HG03103 (cell line): ENCODE measurements around the gene SLC35D2.
"Not testable (repeated sequence)": the region's sequence is repeated elsewhere in the genome, so short reads cannot be mapped to it uniquely, and the experiment has no call there.

Experiments used
- ATAC-seq: cut with Tn5 transposase; IDR thresholded peaks from one replicate; pipeline ENCODE4 v1.9.1; 2021; ENCODE audit warnings: low read depth; ENCODE audit not compliant: unreplicated experiment

Gene SLC35D2

DNA sequence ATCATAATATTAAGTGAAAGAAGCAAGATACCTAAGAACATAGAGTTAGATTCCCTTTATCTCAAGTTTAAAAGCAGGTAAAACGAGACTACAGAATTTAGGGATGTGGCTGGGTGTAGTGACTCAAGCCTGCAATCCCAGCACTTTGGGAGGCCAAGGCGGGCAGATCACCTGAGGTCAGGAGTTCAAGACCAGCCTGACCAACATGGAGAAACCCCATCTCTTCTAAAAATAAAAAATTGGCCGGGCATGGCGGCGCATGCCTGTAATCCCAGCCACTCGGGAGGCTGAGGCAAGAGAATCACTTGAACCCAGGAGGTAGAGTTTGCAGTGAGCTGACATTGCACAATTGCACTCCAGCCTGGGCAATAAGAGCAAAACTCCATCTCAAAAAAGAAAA lies 21.4 kb downstream of the SLC35D2 start:
- not testable (repeated sequence) for ATAC-seq

DNA sequence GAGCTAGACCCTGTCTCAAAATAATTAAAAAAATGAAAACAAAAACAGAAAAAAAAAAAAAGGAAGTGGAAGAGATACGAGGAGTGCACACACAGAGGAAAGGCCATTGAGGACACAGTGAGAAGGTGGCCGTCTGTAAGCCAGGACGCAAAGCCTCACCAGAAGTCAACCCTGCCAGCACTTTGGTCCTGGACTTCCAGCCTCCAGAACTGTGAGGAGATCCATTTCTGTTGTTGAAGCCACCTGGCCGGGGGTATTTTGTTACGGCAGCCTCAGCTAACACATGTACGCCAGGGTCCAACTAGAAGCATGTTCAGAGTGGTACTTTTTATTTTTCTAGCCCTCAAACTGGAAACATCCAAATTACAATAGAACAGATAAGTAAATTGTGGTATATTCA lies 21.8 kb downstream of the SLC35D2 start:
- ATAC-seq, result no peak

DNA sequence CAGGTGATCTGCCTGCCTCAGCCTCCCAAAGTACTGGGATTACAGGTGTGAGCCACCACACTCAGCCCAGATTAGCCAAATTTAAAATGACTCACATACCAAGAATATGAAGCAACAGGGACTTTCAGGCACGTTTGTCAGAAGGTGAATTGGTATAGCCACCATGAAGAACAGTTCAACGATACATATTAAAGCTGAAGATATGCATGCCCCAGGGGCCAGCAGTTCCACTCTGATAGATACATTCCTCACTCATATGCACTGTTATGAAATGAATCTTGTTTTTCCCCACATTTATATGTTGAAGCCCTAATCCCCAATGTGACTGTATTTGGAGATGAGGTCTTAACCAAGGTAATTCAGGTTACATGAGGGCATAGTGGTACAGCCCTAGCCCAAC lies 22.5 kb downstream of the SLC35D2 start:
- no peak for ATAC-seq

DNA sequence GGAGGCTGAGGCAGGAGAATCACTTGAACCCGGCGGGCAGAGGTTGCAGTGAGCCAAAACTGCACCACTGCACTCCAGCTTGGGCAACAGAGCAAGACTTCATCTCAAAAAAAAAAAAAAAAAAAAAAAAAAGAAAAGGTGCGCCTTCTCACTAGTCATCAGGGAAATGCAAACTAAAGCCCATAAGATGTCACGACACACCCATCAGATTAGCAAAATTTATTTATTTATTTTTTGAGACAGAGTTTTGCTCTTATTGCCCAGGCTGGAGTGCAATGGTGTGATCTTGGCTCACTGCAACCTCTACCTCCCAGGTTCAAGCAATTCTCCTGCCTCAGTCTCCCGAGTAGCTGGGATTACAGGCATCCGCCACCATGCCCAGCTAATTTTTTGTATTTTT lies 23.0 kb downstream of the SLC35D2 start:
- ATAC-seq, result not testable (repeated sequence)

DNA sequence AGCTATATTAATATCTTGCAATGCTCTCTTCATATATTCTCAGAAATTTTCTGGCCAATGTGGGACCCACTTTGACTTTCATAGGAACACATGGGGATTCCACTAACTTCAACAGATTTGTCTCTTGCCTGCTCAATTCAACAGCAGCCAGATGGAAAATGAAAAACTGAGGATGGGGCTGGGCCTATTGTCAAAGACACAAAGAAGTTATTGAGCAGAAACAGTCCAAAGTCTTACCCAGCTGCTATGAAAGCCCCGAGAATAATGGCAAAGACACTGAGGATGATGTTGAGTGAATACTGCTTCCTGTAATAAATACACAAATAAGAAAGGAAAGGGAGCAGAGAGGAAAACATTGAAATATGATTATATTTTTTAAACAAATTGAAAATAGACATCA lies 32.6 kb downstream of the SLC35D2 start:
- no peak for ATAC-seq

DNA sequence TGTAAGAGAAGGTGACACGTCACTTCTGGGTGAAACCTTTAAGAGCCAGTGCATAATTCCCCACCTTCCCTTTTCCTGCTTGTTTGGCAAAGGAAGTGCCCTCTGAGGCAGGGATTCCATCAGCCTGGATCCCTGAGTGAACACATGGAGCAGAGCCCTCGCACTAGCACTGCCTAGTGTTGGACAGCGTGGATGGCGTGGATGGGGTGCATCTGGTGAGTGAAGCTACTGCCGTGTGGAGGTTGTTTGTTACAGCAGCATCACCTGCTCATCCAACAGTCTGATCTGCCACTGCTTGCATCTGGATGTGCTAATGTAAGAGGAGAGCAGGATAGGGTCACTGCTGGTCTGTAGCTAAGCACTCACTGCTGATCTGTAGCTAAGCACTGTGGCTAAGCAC lies 35.2 kb downstream of the SLC35D2 start:
- no peak for ATAC-seq

DNA sequence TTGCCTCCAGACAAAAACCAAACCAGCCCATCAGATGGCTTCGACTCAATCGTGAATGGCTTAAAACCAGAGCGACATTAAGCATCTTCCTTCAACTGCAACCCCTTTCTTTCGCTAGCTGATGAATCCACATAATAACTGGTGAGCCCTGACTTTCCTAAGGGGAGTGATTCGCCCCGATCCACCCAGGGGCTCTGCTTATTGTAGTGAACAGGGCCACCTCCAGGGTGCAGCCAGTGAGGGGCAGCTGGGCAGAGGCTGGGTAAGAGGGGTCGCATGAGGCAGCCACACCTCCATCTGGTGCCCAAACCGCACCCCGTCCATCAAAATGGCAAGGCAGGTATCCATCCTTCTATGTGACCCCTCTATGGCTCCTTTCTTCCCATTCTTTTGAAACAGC lies 38.0 kb downstream of the SLC35D2 start:
- no peak for ATAC-seq

DNA sequence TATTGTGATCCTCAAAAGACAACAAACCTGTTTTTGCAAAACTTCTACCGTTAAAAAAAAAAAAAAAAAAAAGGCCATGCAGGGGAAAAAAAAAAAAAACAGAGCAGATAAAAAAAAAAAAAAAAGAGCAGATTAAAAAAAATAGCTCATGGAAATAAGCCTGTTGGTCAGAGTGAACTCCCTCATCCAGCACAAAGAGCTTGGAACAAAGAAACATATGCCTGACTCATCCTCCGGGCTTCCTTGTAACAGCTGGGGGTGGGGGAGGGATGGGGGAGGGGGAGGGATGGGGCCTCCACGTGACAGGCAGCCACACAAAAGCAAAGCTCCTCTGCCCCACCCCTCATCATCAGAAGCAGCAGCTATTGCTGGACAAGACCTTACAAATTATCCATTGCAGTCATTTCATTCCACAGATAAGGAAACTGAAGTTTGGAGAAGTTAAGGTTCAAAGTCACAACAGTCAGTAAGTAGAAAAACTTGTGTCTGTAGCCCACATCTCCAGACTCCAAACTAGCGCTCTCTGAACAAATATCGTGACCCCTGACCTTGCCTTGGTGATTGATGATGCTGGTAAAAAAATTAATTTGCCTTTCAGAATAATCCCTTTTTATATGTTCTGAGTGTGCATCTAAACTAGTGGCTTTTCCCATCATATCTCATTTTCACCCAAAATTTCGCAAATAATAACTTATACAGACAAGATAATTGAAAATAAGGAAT lies 38.9 kb downstream of the SLC35D2 start:
- ATAC-seq, result no peak

DNA sequence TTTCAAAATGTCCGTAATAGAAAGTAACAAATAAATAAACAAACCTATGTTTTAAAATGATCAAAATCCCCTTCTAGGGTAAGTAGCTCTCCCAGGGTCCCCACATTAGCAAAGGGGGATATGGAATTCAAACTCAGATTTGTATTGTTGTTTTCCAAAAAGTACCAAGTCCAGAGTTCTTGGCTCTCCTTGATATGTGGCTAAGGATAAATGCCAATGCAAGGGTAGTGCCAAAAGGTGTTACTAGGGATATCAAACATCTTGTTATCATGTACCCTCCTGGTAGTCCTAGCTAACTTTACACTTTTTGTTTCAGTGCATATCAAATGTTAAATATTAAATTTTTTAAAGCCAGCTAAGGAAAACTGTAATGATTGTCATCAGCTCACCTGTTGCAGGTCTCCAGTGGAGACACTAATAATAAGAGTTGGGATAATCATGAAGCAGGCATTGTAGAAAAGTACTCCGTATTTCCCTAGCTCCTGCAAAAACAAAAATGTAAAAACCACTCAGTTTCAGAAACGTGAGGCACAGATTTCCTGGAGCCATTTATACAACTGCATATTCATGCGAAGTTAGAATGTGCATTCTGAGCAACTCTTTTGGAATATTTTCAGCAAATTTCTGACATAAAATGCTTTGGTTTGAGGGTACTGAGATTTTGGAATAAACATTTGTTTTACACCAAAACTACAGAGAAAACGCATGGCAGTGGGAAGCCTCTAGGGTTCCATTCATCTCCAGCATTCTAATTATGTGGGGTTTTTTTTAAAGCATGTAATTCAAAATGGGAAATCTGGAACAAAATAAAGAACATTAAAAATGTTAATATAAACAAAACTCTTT lies 39.8 kb downstream of the SLC35D2 start:
- ATAC-seq, result no peak

DNA sequence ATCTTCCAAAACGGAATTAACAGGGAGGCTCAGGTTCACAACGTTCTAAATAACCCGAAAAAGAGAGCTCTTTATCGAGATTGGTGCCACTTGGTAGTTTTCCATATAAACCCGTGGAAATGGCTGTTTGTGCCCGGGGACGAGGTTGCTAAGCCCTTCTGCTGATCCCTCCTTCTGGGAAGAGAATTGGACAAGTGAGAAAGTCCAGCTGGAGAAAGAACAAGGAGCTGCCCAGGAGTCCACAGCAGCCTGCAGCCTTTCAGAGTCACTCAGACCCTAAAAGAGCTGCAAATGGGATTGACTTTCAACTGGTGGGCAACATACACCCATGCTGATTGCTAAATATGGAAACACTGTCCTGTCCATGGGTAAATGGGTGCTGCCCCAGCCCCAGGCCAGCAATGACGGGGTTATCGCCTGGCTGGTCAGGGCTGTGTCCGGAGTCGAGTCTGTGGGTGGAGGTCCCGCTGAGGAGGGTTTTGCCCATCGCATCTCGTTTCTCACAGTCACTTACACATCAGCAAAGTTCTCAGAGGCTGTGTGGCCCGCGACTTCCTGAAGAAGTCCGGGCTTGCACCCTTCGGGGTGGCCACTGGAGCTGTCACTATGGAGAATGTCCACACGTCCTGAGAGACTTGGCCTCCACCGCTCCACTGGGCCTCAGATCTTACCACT lies 40.8 kb downstream of the SLC35D2 start:
- ATAC-seq, result no peak

DNA sequence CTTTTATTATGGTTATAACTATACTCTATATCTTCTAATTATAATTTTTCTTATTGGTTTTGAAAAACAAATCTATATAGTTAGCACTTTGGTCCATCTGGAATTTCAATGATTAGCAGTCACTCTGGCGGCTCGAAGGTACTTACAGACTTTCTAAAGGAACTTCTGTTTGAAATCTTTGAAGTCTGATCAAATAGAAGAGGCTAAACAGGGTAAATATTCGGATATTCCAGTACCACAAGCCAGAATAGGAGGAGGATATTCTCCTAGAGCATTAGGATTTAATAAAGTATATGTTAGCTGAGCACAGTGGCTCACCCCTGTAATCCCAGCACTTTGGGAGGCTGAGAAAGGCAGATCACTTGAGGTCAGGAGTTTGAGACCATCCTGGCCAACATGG lies 42.8 kb downstream of the SLC35D2 start:
- ATAC-seq, result no peak

DNA sequence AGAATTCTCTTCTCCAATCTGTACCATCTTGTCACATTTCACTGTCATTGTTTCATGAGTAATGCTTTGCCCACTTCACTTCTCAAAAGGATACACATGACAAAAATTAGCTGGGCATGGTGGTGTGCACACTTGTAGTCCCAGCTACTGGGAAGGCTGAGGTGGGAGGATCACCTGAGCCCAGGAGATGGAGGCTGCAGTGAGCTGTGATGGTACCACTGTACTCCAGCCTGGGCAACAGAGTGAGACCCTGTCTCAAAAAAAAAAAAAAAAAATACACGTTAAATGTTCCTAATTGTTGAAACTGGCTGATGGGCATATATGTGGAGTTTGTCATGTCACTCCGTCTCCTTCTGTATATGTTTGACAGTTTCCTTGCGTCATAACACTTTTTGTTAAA lies 45.2 kb downstream of the SLC35D2 start:
- ATAC-seq, result no peak

DNA sequence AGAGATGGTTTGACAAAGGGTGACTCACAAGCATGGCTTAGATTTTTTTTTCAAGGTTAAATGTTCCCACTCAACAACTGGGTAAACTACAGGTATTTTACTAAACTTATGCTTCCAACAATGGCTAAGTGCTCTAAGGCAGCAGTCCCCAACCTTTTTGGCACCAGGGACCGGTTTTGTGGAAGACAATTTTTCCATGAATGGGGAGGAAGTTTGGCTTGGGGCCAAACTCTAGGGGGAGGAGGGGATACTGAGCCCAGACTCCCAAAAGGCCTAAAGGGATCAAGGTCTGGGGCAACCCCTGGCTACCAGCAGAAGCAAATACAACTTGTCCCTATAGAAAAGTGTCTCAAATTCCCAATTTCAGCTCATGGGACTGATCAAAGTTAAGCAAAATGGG lies 49.6 kb downstream of the SLC35D2 start:
- no peak for ATAC-seq

DNA sequence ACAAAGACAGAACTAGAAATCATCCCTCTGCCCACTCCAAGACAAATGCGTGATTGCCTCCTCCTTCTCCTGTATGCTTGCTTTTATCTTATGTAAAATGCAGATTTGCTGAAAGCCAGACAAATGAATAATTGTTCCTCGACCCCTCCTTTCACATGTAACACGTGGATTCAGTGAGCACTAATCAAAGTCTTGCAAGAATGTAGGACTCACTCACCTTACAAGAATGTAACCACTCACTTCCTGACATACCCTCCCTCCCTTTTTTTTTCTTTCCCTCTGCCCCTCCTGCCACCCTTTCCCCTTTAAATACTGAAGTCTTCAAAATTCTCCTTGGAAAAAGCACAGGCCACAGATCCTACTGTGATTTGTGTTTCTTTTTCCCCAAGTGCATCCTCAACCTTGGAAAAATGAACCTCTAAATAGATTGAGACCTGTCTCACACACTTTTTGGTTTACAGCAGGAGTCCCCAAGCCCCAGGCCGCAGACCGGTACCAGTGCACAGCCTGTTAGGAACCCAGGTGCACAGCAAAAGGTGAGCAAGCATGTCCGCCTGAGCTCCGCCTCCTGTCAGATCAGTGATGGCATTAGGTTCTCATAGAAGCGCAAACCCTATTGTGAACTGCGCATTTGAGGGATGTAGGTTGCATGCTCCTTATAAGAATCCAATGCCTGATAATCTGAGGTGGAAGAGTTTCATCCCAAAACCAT lies 52.1 kb downstream of the SLC35D2 start:
- no peak for ATAC-seq

DNA sequence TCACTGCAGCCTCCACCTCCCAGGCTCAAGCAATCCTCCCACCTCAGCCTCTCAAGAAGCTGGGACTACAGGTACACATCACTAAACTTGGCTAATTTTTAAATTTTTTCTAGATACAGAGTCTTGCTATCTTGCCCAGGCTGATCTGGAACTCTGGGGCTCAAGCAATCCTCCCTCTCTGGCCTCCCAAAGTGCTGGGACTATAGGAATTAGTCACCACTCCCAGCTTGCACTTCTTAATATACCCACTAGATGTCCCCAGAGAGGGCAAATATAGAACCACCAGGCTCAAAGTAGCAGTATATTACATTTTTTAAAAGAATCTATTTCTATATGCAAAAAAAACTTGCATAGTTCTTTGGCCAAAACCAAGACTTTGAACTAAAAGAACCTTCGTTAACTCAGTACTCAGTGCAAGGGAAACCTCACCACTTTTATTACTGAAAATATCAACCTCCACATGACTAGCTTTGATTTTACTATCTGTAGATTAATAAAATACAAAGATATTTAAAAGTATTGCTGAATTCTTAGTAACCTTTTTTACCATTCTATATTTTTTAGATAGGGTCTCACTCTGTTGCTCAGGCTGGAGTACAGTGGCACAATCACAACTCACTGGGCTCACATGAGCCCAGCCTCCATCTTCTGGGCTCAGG lies 55.7 kb downstream of the SLC35D2 start:
- ATAC-seq, result no peak

DNA sequence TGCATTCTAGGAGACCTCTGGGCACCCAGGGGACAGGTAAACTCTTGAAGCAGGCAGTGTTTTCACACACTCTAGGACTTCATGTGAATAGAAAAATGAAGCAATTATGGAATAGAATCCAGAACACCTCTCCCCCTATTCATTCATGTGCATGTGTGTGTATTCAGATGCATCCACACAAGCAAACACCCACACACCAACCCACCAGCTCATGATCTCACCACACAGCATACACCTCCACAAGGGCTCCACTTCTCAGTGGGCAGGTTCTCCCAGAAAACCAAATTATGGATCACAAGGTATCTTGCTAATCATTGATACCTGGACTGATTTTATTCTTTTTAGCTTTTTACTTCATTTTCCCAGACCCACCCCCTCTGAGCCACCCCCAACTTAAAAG lies 60.3 kb downstream of the SLC35D2 start:
- no peak for ATAC-seq

DNA sequence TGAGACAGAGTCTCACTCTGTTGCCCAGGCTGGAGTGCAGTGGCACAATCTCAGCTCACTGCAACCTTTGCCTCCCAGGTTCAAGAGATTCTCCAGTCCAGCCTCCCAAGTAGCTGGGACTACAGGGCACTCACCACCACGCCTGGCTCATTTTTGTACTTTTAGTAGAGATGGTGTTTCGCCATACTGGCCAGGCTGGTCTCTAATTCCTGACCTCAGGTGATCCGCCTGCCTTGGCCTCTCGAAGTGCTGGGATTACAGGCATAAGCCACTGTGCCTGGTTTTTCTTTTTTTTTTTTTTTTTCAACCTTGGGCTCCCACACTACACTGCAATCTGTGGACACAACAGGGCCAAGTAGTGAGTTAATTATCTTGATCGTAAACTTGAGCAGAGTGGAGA lies 60.8 kb downstream of the SLC35D2 start:
- ATAC-seq, result not testable (repeated sequence)

DNA sequence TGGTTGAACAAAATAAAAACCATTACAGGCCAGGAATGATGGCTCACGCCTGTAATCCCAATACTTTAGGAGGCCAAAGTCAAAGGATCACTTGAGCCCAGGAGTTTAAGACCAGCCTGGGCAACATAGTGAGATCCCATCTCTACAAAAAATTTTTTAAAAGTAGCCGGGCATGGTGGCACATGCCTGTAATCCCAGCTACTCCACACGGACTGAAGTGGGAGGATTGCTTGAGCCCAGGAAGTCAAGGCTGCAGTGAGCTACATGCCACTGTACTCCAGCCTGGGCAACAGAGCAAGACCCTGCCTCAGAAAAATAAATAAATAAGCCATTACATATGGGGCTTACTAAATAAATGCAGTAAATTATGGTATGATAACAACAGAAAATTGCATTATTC lies 61.3 kb downstream of the SLC35D2 start:
- not testable (repeated sequence) for ATAC-seq

DNA sequence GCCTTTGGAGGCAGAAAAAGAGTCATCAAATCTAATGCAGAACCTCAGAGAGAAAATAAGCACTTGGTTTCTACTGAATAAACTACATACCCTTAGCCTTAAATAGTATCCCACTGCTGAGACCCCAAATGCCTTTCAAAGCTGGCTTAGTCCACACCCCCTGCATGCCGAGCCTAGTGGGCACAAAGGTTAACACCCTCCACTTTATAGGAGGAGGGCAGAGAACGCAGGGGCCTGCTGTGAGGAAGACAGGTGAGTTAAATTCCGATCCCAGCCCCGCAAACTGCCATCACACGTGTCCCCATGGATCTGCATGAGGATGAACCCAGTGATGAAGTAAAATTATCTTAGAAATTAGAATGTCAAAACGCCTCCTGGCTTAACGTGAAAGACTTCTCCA lies 62.0 kb downstream of the SLC35D2 start:
- ATAC-seq, result no peak

DNA sequence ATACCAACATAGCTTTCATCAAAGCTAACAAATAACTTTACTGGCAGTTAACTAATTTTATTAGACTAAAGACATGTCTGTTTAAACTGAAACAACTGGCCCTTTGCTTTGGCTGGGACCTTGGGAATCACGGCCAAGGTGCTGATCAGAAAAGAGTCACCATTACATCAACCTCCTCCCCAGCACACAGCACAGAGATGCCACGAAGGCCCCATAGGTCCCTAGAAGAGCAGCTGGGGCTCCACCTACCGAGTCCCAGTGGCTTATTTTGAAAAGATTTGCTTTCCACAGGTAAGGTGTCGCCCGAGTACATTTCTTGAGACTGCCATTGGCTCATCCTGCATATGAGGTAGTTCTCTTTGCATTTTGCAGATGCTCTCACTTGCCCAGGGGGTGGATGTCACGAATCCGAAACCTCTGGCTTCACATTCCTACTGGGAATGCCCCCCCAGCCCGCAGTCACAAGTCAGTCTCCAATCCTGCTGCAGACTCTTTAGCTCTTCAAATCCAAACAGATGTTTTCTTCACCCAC lies 62.7 kb downstream of the SLC35D2 start:
- no peak for ATAC-seq
